SK-N-SH treated with all-trans-retinoic acid at 6 μM for 48 hours (cell line): ENCODE results near the gene TGFB2.

Experiments used
- ATAC-seq: fragments of 200-7000 bp; cut with Tn5 transposase; 3 replicates; pipeline ENCODE4 v1.9.1; 2020; ENCODE audit warnings: mild to moderate bottlenecking, moderate library complexity
- ARNTL ChIP-seq: fragments of 450-650 bp; formaldehyde crosslinking; IDR thresholded peaks from 2 replicates; pipeline ENCODE4 v1.5.0; 2020; ENCODE audit warnings: low read depth, mild to moderate bottlenecking, moderate library complexity, borderline replicate concordance
- BACH2 ChIP-seq: fragments of 250-450 bp; sonication (Bioruptor Pico); IDR thresholded peaks from 2 replicates; pipeline ENCODE4 v1.9.0; 2021; ENCODE audit warnings: mild to moderate bottlenecking, borderline replicate concordance
- CSDC2 ChIP-seq: fragments of 250-450 bp; sonication (Bioruptor Pico); IDR thresholded peaks from 2 replicates; pipeline ENCODE4 v1.5.0; 2020; ENCODE audit warnings: mild to moderate bottlenecking, moderate library complexity
- ESRRG ChIP-seq: fragments of 250-450 bp; sonication (Bioruptor Pico); IDR thresholded peaks from 2 replicates; pipeline ENCODE4 v1.6.1; 2021; ENCODE audit warnings: mild to moderate bottlenecking
- GLIS3 ChIP-seq: fragments of 250-450 bp; sonication (Bioruptor Pico); IDR thresholded peaks from 2 replicates; pipeline ENCODE4 v1.5.0; 2020; ENCODE audit warnings: mild to moderate bottlenecking, moderate library complexity
- ISL1 ChIP-seq: fragments of 250-450 bp; sonication (Bioruptor Pico); IDR thresholded peaks from 2 replicates; pipeline ENCODE4 v2.1.2; 2022; ENCODE audit warnings: mild to moderate bottlenecking, moderate library complexity
- OSR1 ChIP-seq: fragments of 250-450 bp; sonication (Bioruptor Pico); IDR thresholded peaks from 2 replicates; pipeline ENCODE4 v1.8.0; 2022; ENCODE audit warnings: moderate library complexity, mild to moderate bottlenecking, inconsistent platforms
- PPARA ChIP-seq: fragments of 250-450 bp; sonication (Bioruptor Pico); IDR thresholded peaks from 2 replicates; pipeline ENCODE4 v1.5.0; 2020; ENCODE audit warnings: mild to moderate bottlenecking, borderline replicate concordance
- RARB ChIP-seq: fragments of 250-450 bp; sonication (Bioruptor Pico); IDR thresholded peaks from 2 replicates; pipeline ENCODE4 v1.8.0; 2021; ENCODE audit warnings: mild to moderate bottlenecking, moderate library complexity
- SNAI2 ChIP-seq: fragments of 250-450 bp; sonication (Bioruptor Pico); IDR thresholded peaks from 2 replicates; pipeline ENCODE4 v1.5.0; 2020; ENCODE audit warnings: mild to moderate bottlenecking, moderate library complexity
- TCF4 ChIP-seq: fragments of 250-450 bp; sonication (Bioruptor Pico); IDR thresholded peaks from 2 replicates; pipeline ENCODE4 v1.8.0; 2021; ENCODE audit warnings: mild to moderate bottlenecking, moderate library complexity, borderline replicate concordance
- TOX ChIP-seq: fragments of 250-450 bp; sonication (Bioruptor Pico); IDR thresholded peaks from 2 replicates; pipeline ENCODE4 v1.8.0; 2021; ENCODE audit warnings: mild to moderate bottlenecking, moderate library complexity, borderline replicate concordance
- ZC3H10 ChIP-seq: fragments of 250-450 bp; sonication (Bioruptor Pico); IDR thresholded peaks from 2 replicates; pipeline ENCODE4 v1.5.1; 2021; ENCODE audit warnings: mild to moderate bottlenecking, moderate library complexity
- ZFP30 ChIP-seq: fragments of 450-650 bp; formaldehyde crosslinking; IDR thresholded peaks from 2 replicates; pipeline ENCODE4 v1.5.0; 2022; ENCODE audit warnings: mild to moderate bottlenecking, moderate library complexity
- ZNF565 ChIP-seq: fragments of 450-650 bp; formaldehyde crosslinking; conservative IDR thresholded peaks from 2 replicates; pipeline ENCODE4 v1.5.0; 2020; ENCODE audit warnings: low read depth, mild to moderate bottlenecking, moderate library complexity
- ZNF70 ChIP-seq: fragments of 450-650 bp; formaldehyde crosslinking; IDR thresholded peaks from 2 replicates; pipeline ENCODE4 v1.5.0; 2020; ENCODE audit warnings: mild to moderate bottlenecking, moderate library complexity
- ZNF8 ChIP-seq: fragments of 450-650 bp; formaldehyde crosslinking; IDR thresholded peaks from 2 replicates; pipeline ENCODE4 v1.5.0; 2020; ENCODE audit warnings: mild to moderate bottlenecking, moderate library complexity
- TF ChIP-seq, protein P1 (sequence below): fragments of 250-450 bp; sonication (Bioruptor Pico); IDR thresholded peaks from 2 replicates; pipeline ENCODE4 v1.5.1; 2020; ENCODE audit warnings: low read depth, mild to moderate bottlenecking, moderate library complexity
- TF ChIP-seq, protein P2 (sequence below): fragments of 250-450 bp; sonication (Bioruptor Pico); IDR thresholded peaks from 2 replicates; pipeline ENCODE4 v1.8.0; 2021; ENCODE audit warnings: low read depth, mild to moderate bottlenecking, moderate library complexity, borderline replicate concordance
- TF ChIP-seq, protein P3 (sequence below): fragments of 250-450 bp; sonication (Bioruptor Pico); IDR thresholded peaks from 2 replicates; pipeline ENCODE4 v1.5.1; 2021; ENCODE audit warnings: mild to moderate bottlenecking, moderate library complexity
- TF ChIP-seq, protein P4 (sequence below): fragments of 250-450 bp; sonication (Bioruptor Pico); IDR thresholded peaks from 2 replicates; pipeline ENCODE4 v1.8.0; 2020; ENCODE audit warnings: mild to moderate bottlenecking, moderate library complexity, borderline replicate concordance
- TF ChIP-seq, protein P5 (sequence below): fragments of 250-450 bp; sonication (Bioruptor Pico); IDR thresholded peaks from 2 replicates; pipeline ENCODE4 v1.5.0; 2020; ENCODE audit warnings: mild to moderate bottlenecking, moderate library complexity

Gene TGFB2

DNA sequence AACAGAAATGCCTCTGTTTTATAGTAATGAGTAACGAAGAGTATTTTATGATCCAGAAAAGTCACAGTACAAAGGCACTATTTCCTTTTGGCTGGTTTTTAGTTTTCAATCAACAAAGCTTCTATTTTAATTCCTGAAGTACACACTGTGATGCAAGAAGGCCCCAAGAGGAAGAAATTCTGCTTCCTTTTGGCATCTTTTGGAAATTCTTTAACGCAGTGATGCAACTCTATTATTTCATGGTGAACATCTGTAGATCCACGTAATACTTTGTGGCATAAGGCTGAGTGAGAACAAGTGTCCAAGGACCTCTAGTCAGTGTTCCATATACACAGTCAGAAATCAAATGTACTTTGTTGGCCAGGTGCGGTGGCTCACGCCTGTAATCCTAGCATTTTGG is 137.5 kb downstream of the TGFB2 start:
- TF ChIP-seq PPARA (CRISPR knock-in tag) (no peak), ARNTL (CRISPR knock-in tag) (no peak), ZFP30 (CRISPR knock-in tag) (no peak), ZNF8 (CRISPR knock-in tag) (no peak), TCF4 (no peak)
- ATAC-seq: no peak

DNA sequence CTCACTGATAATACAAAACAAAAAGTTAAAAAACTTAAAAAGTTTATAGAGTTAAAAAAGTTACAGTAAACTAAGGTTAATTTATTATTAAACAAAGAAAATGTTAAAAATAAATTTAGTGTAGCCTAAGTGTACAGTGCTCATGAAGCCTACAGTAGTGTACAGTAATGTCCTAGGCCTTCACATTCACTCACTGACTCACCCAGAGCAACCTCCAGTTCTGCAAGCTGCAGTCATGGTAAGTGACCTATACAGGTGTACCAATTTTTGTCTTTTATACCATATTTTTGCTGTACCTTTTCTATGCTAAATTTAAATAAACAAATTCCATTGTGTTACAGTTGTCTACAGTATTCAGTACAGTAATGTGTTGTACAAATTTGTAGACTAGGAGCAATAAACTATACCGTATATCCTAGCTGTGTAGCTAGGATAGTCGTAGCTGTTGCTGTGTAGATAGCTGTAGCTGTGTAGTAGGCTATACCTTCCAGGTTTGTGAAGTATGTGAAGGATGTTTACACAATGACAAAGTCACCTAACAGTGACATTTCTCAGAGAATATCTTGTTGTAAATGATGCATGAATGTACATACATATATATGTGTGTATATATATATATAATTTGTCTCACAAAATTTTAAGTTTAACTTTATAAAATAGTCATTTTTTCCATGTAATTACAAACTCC is 140.2 kb downstream of the TGFB2 start:
- TF ChIP-seq ZNF8 (CRISPR knock-in tag) (no peak), OSR1 (CRISPR knock-in tag) (no peak), ZNF565 (CRISPR knock-in tag) (no peak), ZFP30 (CRISPR knock-in tag) (no peak), ESRRG (CRISPR knock-in tag) (no peak), RARB (CRISPR knock-in tag) (no peak)
- TF ChIP-seq, protein P1, sequence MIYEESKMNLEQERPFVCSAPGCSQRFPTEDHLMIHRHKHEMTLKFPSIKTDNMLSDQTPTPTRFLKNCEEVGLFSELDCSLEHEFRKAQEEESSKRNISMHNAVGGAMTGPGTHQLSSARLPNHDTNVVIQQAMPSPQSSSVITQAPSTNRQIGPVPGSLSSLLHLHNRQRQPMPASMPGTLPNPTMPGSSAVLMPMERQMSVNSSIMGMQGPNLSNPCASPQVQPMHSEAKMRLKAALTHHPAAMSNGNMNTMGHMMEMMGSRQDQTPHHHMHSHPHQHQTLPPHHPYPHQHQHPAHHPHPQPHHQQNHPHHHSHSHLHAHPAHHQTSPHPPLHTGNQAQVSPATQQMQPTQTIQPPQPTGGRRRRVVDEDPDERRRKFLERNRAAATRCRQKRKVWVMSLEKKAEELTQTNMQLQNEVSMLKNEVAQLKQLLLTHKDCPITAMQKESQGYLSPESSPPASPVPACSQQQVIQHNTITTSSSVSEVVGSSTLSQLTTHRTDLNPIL: no peak
- TF ChIP-seq, protein P2, sequence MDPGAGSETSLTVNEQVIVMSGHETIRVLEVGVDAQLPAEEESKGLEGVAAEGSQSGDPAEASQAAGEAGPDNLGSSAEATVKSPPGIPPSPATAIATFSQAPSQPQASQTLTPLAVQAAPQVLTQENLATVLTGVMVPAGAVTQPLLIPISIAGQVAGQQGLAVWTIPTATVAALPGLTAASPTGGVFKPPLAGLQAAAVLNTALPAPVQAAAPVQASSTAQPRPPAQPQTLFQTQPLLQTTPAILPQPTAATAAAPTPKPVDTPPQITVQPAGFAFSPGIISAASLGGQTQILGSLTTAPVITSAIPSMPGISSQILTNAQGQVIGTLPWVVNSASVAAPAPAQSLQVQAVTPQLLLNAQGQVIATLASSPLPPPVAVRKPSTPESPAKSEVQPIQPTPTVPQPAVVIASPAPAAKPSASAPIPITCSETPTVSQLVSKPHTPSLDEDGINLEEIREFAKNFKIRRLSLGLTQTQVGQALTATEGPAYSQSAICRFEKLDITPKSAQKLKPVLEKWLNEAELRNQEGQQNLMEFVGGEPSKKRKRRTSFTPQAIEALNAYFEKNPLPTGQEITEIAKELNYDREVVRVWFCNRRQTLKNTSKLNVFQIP (CRISPR knock-in tag): no peak
- TF ChIP-seq, all 23 proteins: peak for 0
- ATAC-seq: no peak

DNA sequence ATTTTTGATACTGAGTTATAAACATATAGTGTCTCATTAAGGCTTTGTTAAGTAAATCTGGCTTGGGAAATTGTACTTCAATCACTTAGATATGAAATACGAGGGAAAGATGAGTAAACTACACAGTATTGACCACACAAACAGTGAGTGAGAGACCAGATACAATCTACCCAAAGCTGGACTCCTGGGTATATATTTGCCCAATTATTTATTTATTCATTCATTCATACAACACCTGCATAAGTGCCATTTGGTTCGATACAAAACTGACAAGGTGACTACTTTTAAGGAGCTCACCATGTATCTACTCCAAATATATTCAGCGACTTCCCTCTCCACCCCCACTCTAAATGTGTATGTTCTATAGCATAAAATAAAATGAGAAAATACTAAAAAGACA is 143.4 kb downstream of the TGFB2 start:
- TF ChIP-seq, protein P3, sequence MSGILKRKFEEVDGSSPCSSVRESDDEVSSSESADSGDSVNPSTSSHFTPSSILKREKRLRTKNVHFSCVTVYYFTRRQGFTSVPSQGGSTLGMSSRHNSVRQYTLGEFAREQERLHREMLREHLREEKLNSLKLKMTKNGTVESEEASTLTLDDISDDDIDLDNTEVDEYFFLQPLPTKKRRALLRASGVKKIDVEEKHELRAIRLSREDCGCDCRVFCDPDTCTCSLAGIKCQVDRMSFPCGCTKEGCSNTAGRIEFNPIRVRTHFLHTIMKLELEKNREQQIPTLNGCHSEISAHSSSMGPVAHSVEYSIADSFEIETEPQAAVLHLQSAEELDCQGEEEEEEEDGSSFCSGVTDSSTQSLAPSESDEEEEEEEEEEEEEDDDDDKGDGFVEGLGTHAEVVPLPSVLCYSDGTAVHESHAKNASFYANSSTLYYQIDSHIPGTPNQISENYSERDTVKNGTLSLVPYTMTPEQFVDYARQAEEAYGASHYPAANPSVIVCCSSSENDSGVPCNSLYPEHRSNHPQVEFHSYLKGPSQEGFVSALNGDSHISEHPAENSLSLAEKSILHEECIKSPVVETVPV (CRISPR knock-in tag): no peak
- TF ChIP-seq ZNF70 (CRISPR knock-in tag) (no peak), TOX (CRISPR knock-in tag) (no peak), ZC3H10 (CRISPR knock-in tag) (no peak), ZFP30 (CRISPR knock-in tag) (no peak), CSDC2 (CRISPR knock-in tag) (no peak), RARB (CRISPR knock-in tag) (no peak), ISL1 (CRISPR knock-in tag) (no peak), BACH2 (CRISPR knock-in tag) (no peak), ZNF565 (CRISPR knock-in tag) (no peak), OSR1 (CRISPR knock-in tag) (no peak), PPARA (CRISPR knock-in tag) (no peak), SNAI2 (CRISPR knock-in tag) (no peak)
- TF ChIP-seq, protein P4, sequence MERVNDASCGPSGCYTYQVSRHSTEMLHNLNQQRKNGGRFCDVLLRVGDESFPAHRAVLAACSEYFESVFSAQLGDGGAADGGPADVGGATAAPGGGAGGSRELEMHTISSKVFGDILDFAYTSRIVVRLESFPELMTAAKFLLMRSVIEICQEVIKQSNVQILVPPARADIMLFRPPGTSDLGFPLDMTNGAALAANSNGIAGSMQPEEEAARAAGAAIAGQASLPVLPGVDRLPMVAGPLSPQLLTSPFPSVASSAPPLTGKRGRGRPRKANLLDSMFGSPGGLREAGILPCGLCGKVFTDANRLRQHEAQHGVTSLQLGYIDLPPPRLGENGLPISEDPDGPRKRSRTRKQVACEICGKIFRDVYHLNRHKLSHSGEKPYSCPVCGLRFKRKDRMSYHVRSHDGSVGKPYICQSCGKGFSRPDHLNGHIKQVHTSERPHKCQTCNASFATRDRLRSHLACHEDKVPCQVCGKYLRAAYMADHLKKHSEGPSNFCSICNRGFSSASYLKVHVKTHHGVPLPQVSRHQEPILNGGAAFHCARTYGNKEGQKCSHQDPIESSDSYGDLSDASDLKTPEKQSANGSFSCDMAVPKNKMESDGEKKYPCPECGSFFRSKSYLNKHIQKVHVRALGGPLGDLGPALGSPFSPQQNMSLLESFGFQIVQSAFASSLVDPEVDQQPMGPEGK (CRISPR knock-in tag): no peak
- ATAC-seq: peak; percentile 11

DNA sequence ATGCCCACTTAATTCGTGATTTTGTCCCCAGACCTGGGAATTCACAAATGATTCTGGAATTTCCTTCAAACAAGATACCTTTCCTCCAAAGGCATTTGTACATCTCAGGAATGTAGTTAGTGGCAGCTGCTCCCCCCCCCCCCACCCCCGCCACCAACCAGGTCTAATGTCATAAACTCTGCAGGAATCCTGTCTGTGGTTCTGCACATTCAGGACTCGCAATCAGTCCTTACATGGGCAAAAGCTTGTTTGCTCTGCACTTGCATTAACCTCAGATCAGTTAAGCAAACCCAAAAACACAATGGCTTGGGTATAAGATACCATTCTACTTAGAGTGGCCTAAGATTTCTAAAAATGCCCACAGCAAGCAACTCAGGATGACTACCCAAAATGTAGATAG is 143.8 kb downstream of the TGFB2 start:
- peak; percentile 74 for ATAC-seq
- TF ChIP-seq ZFP30 (CRISPR knock-in tag) (no peak), BACH2 (CRISPR knock-in tag) (no peak), SNAI2 (CRISPR knock-in tag) (no peak), GLIS3 (CRISPR knock-in tag) (no peak), TOX (CRISPR knock-in tag) (no peak), ZNF565 (CRISPR knock-in tag) (no peak), OSR1 (CRISPR knock-in tag) (no peak), ESRRG (CRISPR knock-in tag) (no peak)
- TF ChIP-seq, protein P5, sequence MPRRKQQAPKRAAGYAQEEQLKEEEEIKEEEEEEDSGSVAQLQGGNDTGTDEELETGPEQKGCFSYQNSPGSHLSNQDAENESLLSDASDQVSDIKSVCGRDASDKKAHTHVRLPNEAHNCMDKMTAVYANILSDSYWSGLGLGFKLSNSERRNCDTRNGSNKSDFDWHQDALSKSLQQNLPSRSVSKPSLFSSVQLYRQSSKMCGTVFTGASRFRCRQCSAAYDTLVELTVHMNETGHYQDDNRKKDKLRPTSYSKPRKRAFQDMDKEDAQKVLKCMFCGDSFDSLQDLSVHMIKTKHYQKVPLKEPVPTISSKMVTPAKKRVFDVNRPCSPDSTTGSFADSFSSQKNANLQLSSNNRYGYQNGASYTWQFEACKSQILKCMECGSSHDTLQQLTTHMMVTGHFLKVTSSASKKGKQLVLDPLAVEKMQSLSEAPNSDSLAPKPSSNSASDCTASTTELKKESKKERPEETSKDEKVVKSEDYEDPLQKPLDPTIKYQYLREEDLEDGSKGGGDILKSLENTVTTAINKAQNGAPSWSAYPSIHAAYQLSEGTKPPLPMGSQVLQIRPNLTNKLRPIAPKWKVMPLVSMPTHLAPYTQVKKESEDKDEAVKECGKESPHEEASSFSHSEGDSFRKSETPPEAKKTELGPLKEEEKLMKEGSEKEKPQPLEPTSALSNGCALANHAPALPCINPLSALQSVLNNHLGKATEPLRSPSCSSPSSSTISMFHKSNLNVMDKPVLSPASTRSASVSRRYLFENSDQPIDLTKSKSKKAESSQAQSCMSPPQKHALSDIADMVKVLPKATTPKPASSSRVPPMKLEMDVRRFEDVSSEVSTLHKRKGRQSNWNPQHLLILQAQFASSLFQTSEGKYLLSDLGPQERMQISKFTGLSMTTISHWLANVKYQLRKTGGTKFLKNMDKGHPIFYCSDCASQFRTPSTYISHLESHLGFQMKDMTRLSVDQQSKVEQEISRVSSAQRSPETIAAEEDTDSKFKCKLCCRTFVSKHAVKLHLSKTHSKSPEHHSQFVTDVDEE: no peak
- TF ChIP-seq, protein P2 (CRISPR knock-in tag): no peak
- TF ChIP-seq, protein P1: no peak
